OCI-LY1 (cell line): Measurements from ENCODE around the gene KLKB1.

Experiments
- H2AFZ ChIP-seq: fragments of 200-600 bp; sonication (generic), shearing (Covaris generic); 2 replicates; pipeline ENCODE4 v1.6.0; 2014; ENCODE audit warnings: antibody characterized with exemption, mild to moderate bottlenecking, low read length
- H3F3A ChIP-seq: fragments of 200-600 bp; sonication (generic), shearing (Covaris generic); 2 replicates; pipeline ENCODE4 v1.6.0; 2014; ENCODE audit warnings: mild to moderate bottlenecking, antibody characterized with exemption, low read length, moderate library complexity; ENCODE audit not compliant: insufficient read depth
- H3K27ac ChIP-seq: fragments of 200-600 bp; sonication (generic); 2 replicates; pipeline ENCODE4 v1.5.1; 2014; ENCODE audit warnings: low read length, mixed run types, mild to moderate bottlenecking, low read depth; ENCODE audit not compliant: poor library complexity, severe bottlenecking
- H3K27me3 ChIP-seq: fragments of 200-600 bp; sonication (generic); 2 replicates; pipeline ENCODE4 v1.6.0; 2014; ENCODE audit warnings: antibody characterized with exemption, mild to moderate bottlenecking, low read length, moderate library complexity; ENCODE audit not compliant: insufficient read depth
- H3K36me3 ChIP-seq: fragments of 200-600 bp; sonication (generic); 2 replicates; pipeline ENCODE4 v1.6.1; 2014; ENCODE audit warnings: mild to moderate bottlenecking, antibody characterized with exemption, low read length, moderate library complexity, mixed read lengths; ENCODE audit not compliant: insufficient read depth
- H3K4me1 ChIP-seq: fragments of 200-600 bp; sonication (generic); 2 replicates; pipeline ENCODE4 v1.5.1; 2014; ENCODE audit warnings: mild to moderate bottlenecking, low read length, moderate library complexity; ENCODE audit not compliant: insufficient read depth, severe bottlenecking
- H3K4me2 ChIP-seq: fragments of 200-600 bp; sonication (generic), shearing (Covaris generic); 2 replicates; pipeline ENCODE4 v1.6.1; 2014; ENCODE audit warnings: low read length
- H3K4me3 ChIP-seq: fragments of 200-600 bp; sonication (generic); 2 replicates; pipeline ENCODE4 v1.5.1; 2014; ENCODE audit warnings: low read length, low read depth, mild to moderate bottlenecking, mixed read lengths; ENCODE audit not compliant: poor library complexity, severe bottlenecking
- H3K79me2 ChIP-seq: fragments of 200-600 bp; shearing (Covaris generic); 2 replicates; pipeline ENCODE4 v1.6.1; 2016; ENCODE audit warnings: mixed run types, low read length, mixed read lengths; ENCODE audit not compliant: insufficient read depth
- H3K9ac ChIP-seq: fragments of 200-600 bp; sonication (generic), shearing (Covaris generic); 2 replicates; pipeline ENCODE4 v1.6.1; 2014; ENCODE audit warnings: mild to moderate bottlenecking, low read length, mixed read lengths
- H3K9me2 ChIP-seq: fragments of 200-600 bp; sonication (generic), shearing (Covaris generic); 2 replicates; pipeline ENCODE4 v1.6.1; 2014; ENCODE audit warnings: low read depth, mild to moderate bottlenecking, low read length, mixed read lengths
- H3K9me3 ChIP-seq: fragments of 200-600 bp; shearing (Covaris generic); 2 replicates; pipeline ENCODE4 v1.6.1; 2014; ENCODE audit warnings: low read length, mixed read lengths
- H4K20me1 ChIP-seq: fragments of 200-600 bp; sonication (generic), shearing (Covaris generic); 2 replicates; pipeline ENCODE4 v1.6.0; 2016; ENCODE audit warnings: mild to moderate bottlenecking, low read length; ENCODE audit not compliant: insufficient read depth
- CTCF ChIP-seq: fragments of 200-600 bp; sonication (generic), shearing (Covaris generic); IDR thresholded peaks from 2 replicates; pipeline ENCODE4 v1.5.1; 2017; ENCODE audit warnings: mild to moderate bottlenecking, antibody characterized with exemption, low read length, moderate library complexity, mixed read lengths
- EZH2 ChIP-seq: fragments of 200-600 bp; sonication (generic), shearing (Covaris generic); IDR thresholded peaks from 2 replicates; pipeline ENCODE4 v1.8.0; 2017; ENCODE audit warnings: borderline replicate concordance, mixed run types, mild to moderate bottlenecking, antibody characterized with exemption, low read length, moderate library complexity, mixed read lengths

The KLKB1 gene

GRCh38 chr4:186203406-186203805 is 23.9 kb upstream of the KLKB1 start:
- Histone ChIP-seq H3K27me3 (no peaks in the 10 kb centered on the region), H3K79me2 (no peaks in the 10 kb centered on the region), H2AFZ (no peak overlapping the region), H3K9me2 (no peaks in the 10 kb centered on the region), H3K36me3 (no peaks in the 10 kb centered on the region), H3K4me1 (peaks cover 5% of the 10 kb centered on the region), H3K4me2 (no peak overlapping the region), H3F3A (no peaks in the 10 kb centered on the region), H3K9ac (no peak overlapping the region), H3K4me3 (no peak overlapping the region), H4K20me1 (no peaks in the 10 kb centered on the region), H3K9me3 (no peaks in the 10 kb centered on the region), H3K27ac (no peak overlapping the region)
- TF ChIP-seq EZH2: no peak

- Histone ChIP-seq H3K27ac (no peak overlapping the region), H3K9ac (no peak overlapping the region)
Observed at GRCh38 chr4:186204103-186204559, 23.2 kb upstream of the KLKB1 start.

GRCh38 chr4:186204686-186205085 is 22.6 kb upstream of the KLKB1 start:
- Histone ChIP-seq H3K9me2 (no peaks in the 10 kb centered on the region), H3K4me2 (no peak overlapping the region), H3K4me1 (peaks cover 5% of the 10 kb centered on the region), H3K79me2 (no peaks in the 10 kb centered on the region), H3K27ac (no peak overlapping the region), H3K9me3 (0 out of 2 replicates have a peak, but pooled peaks cover 3% of the 10 kb centered on the region), H2AFZ (no peak overlapping the region), H3K9ac (no peak overlapping the region), H3K4me3 (no peak overlapping the region), H3K27me3 (no peaks in the 10 kb centered on the region), H4K20me1 (no peaks in the 10 kb centered on the region), H3K36me3 (no peaks in the 10 kb centered on the region; the same call in 1 of the 2 replicates), H3F3A (no peaks in the 10 kb centered on the region)
- TF ChIP-seq CTCF (no peak), EZH2 (no peak)

More at GRCh38 chr4:186204103-186204559, 23.2 kb upstream of the KLKB1 start:
- no peaks in the 10 kb centered on the region for H3K27me3 ChIP-seq
- H3K4me1 ChIP-seq: peaks cover 5% of the 10 kb centered on the region
- H3K79me2 ChIP-seq: no peaks in the 10 kb centered on the region
- H3K4me3 ChIP-seq: no peak overlapping the region
- no peaks in the 10 kb centered on the region for H4K20me1 ChIP-seq
- TF ChIP-seq CTCF (no peak), EZH2 (no peak)
- 0 out of 2 replicates have a peak, but pooled peaks cover 2% of the 10 kb centered on the region for H3K9me3 ChIP-seq
- no peaks in the 10 kb centered on the region for H3K9me2 ChIP-seq
- H2AFZ ChIP-seq: no peak overlapping the region
- no peak overlapping the region for H3K4me2 ChIP-seq
- no peaks in the 10 kb centered on the region for H3F3A ChIP-seq
- no peaks in the 10 kb centered on the region; the same call in 1 of the 2 replicates for H3K36me3 ChIP-seq

GRCh38 chr4:186205156-186205555 is 22.2 kb upstream of the KLKB1 start:
- no peaks in the 10 kb centered on the region for H3K9me2 ChIP-seq
- no peaks in the 10 kb centered on the region for H3K79me2 ChIP-seq
- H3K9me3 ChIP-seq: 0 out of 2 replicates have a peak, but pooled peaks cover 3% of the 10 kb centered on the region
- no peaks in the 10 kb centered on the region; the same call in 1 of the 2 replicates for H3K36me3 ChIP-seq
- no peak overlapping the region for H3K4me3 ChIP-seq
- no peaks in the 10 kb centered on the region for H3K27me3 ChIP-seq
- TF ChIP-seq CTCF (no peak), EZH2 (no peak)
- no peak overlapping the region for H2AFZ ChIP-seq
- H3F3A ChIP-seq: no peaks in the 10 kb centered on the region
- H4K20me1 ChIP-seq: no peaks in the 10 kb centered on the region
- H3K27ac ChIP-seq: no peak overlapping the region
- H3K4me1 ChIP-seq: peaks cover 5% of the 10 kb centered on the region
- no peak overlapping the region for H3K4me2 ChIP-seq
- H3K9ac ChIP-seq: no peak overlapping the region
